ENCODE measurements around the gene IFNGR2. TPM values are rescaled to one million over a fixed set of nuclear protein-coding genes. Genes with fewer than 3 reads are reported as not detected.
"Not testable (repeated sequence)": the region's sequence is repeated elsewhere in the genome, so short reads cannot be mapped to it uniquely, and the experiment has no call there.

Gene IFNGR2
- total and polyA plus RNA-seq, 12 donors = 27.4 to 71.3 (median 35.3) TPM

GRCh38 chr21:33406493-33406892, 3.3 kb downstream of the IFNGR2 start:
- H3K4me3 ChIP-seq = peak overlapping the region in 1 of 10 donors; percentile 66
- no peak for ATAC-seq
- no peak for DNase-seq
- peaks cover 0 to 25% (median 0%) of the 10 kb centered on the region in 9 donors for H3K36me3 ChIP-seq
- H3K9me3 ChIP-seq = no peaks in the 10 kb centered on the region
- H3K4me1 ChIP-seq = peaks cover 4 to 83% (median 33%) of the 10 kb centered on the region in 9 donors
- H3K27me3 ChIP-seq = no peaks in the 10 kb centered on the region
- peak overlapping the region in 1 of 10 donors; percentile 99 for H3K27ac ChIP-seq
- TF ChIP-seq CTCF (IDR thresholded peaks at IDR 0.05) = no peak
- 65 to 80% methylated on average over 5 of the region's 5 CpGs for WGBS, 2 donors
- intact Hi-C loops (cut with DNase I) = no loop called here

- no peaks in the 10 kb centered on the region for H3K9me3 ChIP-seq
- no peaks in the 10 kb centered on the region for H3K27me3 ChIP-seq
- peaks cover 0 to 71% (median 10%) of the 10 kb centered on the region in 9 donors for H3K36me3 ChIP-seq
- ATAC-seq (peak in 3 of 8 donors; percentile 9 to 61 (median 38)), DNase-seq (no peak)
- intact Hi-C loops (cut with DNase I) = no loop called here
- peaks cover 0 to 62% (median 23%) of the 10 kb centered on the region in 9 donors for H3K4me1 ChIP-seq
- H3K27ac ChIP-seq = peak overlapping the region in 1 of 10 donors; percentile 48
- 76 to 81% methylated on average over 8 of the region's 8 CpGs for WGBS, 2 donors
- TF ChIP-seq CTCF (IDR thresholded peaks at IDR 0.05) = no peak
- no peak overlapping the region for H3K4me3 ChIP-seq
Measured at GRCh38 chr21:33411949-33412430, 8.8 kb downstream of the IFNGR2 start.

GRCh38 chr21:33412439-33412831, 9.2 kb downstream of the IFNGR2 start:
- H3K4me3 ChIP-seq; ATAC-seq; H3K9me3 ChIP-seq; intact Hi-C loops (cut with DNase I); H3K27me3 ChIP-seq; DNase-seq: not testable (repeated sequence)
- peaks cover 0 to 58% (median 20%) of the 10 kb centered on the region in 9 donors for H3K4me1 ChIP-seq
- peaks cover 0 to 76% (median 14%) of the 10 kb centered on the region in 9 donors for H3K36me3 ChIP-seq
- H3K27ac ChIP-seq = peak overlapping the region in 1 of 10 donors; percentile 16
- 90% methylated on average over 12 of the region's 12 CpGs for WGBS, 2 donors

- H3K9me3 ChIP-seq = no peaks in the 10 kb centered on the region
- 61 to 68% methylated on average over 9 of the region's 9 CpGs for WGBS, 2 donors
- intact Hi-C loops (cut with DNase I) = no loop called here
- peaks cover 0 to 80% (median 16%) of the 10 kb centered on the region in 9 donors for H3K36me3 ChIP-seq
- peaks cover 0 to 53% (median 17%) of the 10 kb centered on the region in 9 donors for H3K4me1 ChIP-seq
- H3K4me3 ChIP-seq = no peak overlapping the region
- ATAC-seq = peak in 1 of 8 donors; percentile 31
- TF ChIP-seq CTCF (IDR thresholded peaks at IDR 0.05) = no peak
- no peak for DNase-seq
- H3K27ac ChIP-seq = peak overlapping the region in 1 of 10 donors; percentile 16
- no peaks in the 10 kb centered on the region for H3K27me3 ChIP-seq
Measured at GRCh38 chr21:33412832-33413519, 9.8 kb downstream of the IFNGR2 start.

- peaks cover 0 to 84% (median 16%) of the 10 kb centered on the region in 9 donors for H3K36me3 ChIP-seq
- DNase-seq = no peak
Measured at GRCh38 chr21:33414068-33414467, 10.9 kb downstream of the IFNGR2 start.

More at GRCh38 chr21:33414068-33414467, 10.9 kb downstream of the IFNGR2 start:
- WGBS, 2 donors = 84 to 86% methylated on average over 14 of the region's 14 CpGs
- Histone ChIP-seq H3K27ac (no peak overlapping the region), H3K4me1 (peaks cover 0 to 47% (median 24%) of the 10 kb centered on the region in 9 donors), H3K4me3 (no peak overlapping the region), H3K27me3 (no peaks in the 10 kb centered on the region), H3K9me3 (no peaks in the 10 kb centered on the region)
- no peak for ATAC-seq
- intact Hi-C loops (cut with DNase I) = no loop called here
- TF ChIP-seq CTCF (IDR thresholded peaks at IDR 0.05) = no peak

All from heart right ventricle (tissue), 16 donors.